Breast epithelium (tissue), 3 donors: ENCODE measurements around the gene CHDH.

Experiments
- CTCF ChIP-seq, 3 donors: fragments of 450-650 bp; IDR thresholded peaks; one replicate each; pipeline ENCODE4 v1.5.1; 2016 to 2017; ENCODE audit warnings: antibody characterized with exemption in 3 of 3, mild to moderate bottlenecking in 3 of 3, moderate library complexity in 3 of 3
- POLR2A ChIP-seq: fragments of 450-650 bp; IDR thresholded peaks from one replicate; pipeline ENCODE4 v1.6.1; 2016; ENCODE audit warnings: antibody characterized with exemption, mild to moderate bottlenecking, moderate library complexity
- POLR2AphosphoS5 ChIP-seq, 3 donors: sonication (generic); formaldehyde crosslinking; IDR thresholded peaks; one replicate each; pipeline ENCODE4 v1.6.1; 2017; ENCODE audit warnings: antibody characterized with exemption in 3 of 3

DNA sequence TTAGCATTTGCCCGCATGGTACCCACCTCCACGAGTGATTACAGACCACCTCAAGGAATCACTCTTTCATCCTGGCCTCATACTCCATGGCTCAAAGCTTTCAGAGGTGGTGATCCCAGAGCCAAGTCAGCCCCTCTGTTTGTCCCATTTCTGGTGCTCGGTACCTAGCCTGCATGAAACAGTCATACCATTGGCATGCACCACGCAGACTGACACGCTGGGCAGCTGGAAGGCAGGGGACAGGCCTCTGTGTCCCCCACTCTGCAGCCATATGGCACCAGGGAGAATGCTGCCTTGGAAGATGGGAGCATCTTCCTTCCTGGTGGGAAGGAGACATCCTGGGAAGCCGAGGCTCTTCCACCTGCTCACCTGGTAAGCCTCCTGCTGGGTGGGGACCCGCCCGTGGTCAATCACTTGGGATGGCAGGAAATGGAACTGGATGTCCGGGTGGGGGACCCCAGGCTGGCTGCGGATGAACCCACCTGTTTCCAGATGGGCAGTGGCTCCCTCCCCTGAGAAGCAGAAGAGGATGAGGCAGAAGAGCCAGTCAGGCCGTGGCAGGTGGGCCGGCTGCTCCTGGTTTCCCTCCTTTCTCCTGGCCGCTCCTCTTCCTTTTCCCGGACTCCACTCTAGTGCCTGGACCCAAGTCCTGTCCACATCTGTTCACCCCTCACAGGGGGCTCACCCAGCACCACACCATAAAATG is 26.9 kb downstream of the CHDH start:
- TF ChIP-seq POLR2A (no peak), POLR2AphosphoS5 (IDR thresholded peaks at IDR 0.05) (no peak), CTCF (IDR thresholded peaks at IDR 0.05) (no peak)
